ENCODE data around the gene NCK1. TPM values are rescaled to one million over a fixed set of nuclear protein-coding genes. Genes with fewer than 3 reads are reported as not detected.

NCK1 gene
- total and polyA plus RNA-seq, 2 donors (not counting 1 experiment from before 2014, with no cell fraction given), result 59.5 to 62.7 TPM

GRCh38 chr3:136903899-136904298, 41.9 kb downstream of the NCK1 start:
- no peak overlapping the region for H3K4me2 ChIP-seq (ENCODE audit: extremely low read depth, insufficient read depth, low read length)
- no peak overlapping the region for H2AFZ ChIP-seq (ENCODE audit: low read length)
- DNase-seq (ENCODE audit: low read depth in 2 of 2), result no peak

DNA sequence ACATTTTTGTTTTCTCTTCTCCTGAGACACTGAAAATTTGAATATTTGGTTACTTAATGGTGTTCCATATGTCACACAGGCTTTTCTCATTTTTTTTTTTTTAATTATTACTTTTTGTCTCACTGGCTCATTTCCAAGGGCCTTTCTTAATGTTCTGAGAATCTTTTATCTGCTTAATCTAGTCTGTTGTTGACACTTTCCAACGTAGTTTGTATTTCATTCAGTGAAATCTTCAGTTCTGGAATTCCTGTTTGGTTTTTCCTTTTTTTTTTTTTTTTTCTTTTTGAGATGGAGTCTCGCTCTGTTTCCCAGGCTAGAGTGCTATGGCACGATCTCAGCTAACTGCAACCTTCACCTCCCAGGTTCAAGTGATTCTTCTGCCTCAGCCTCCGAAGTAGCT, 42.7 kb downstream of the NCK1 start:
- Histone ChIP-seq H3K36me3 (ENCODE audit: control insufficient read depth, insufficient read depth, low read length) (no peaks in the 10 kb centered on the region), H3K9me3 (ENCODE audit: control insufficient read depth, insufficient read depth, low read depth, low read length) (no peaks in the 10 kb centered on the region), H3K4me2 (ENCODE audit: extremely low read depth, insufficient read depth, low read length) (no peak overlapping the region), H3K27me3 (ENCODE audit: control insufficient read depth, insufficient read depth, low read length) (no peaks in the 10 kb centered on the region), H3K4me3 (replicated peaks in 1 of 4; ENCODE audit: control extremely low read depth in 1 of 4, insufficient read depth in 1 of 4, low read depth in 3 of 4, low read length in 4 of 4) (no peak overlapping the region), H3K27ac (ENCODE audit: insufficient read depth, low read length) (no peak overlapping the region), H3K79me2 (ENCODE audit: control insufficient read depth, insufficient read depth, low read length) (peaks cover 75% of the 10 kb centered on the region), H4K20me1 (ENCODE audit: control insufficient read depth, extremely low read depth, insufficient read depth, low read length) (no peaks in the 10 kb centered on the region), H3K9ac (ENCODE audit: insufficient read depth, low read length) (no peak overlapping the region), H3K4me1 (ENCODE audit: control insufficient read depth, extremely low read depth, insufficient read depth, low read length) (no peaks in the 10 kb centered on the region), H2AFZ (ENCODE audit: low read length) (no peak overlapping the region)
- no peak for DNase-seq (ENCODE audit: low read depth in 2 of 2)
- TF ChIP-seq CTCF (conservative IDR thresholded peaks at IDR 0.05 in 1 of 2, IDR thresholded peaks at IDR 0.05 in 1 of 2; ENCODE audit: low read depth in 1 of 2, low read length in 2 of 2) (no peak), EZH2 (IDR thresholded peaks at IDR 0.05; ENCODE audit: low read length, missing control alignments) (no peak)

More at GRCh38 chr3:136903899-136904298, 41.9 kb downstream of the NCK1 start:
- no peaks in the 10 kb centered on the region for H3K36me3 ChIP-seq (ENCODE audit: control insufficient read depth, insufficient read depth, low read length)
- H3K9ac ChIP-seq (ENCODE audit: insufficient read depth, low read length), result no peak overlapping the region
- peaks cover 73% of the 10 kb centered on the region for H3K79me2 ChIP-seq (ENCODE audit: control insufficient read depth, insufficient read depth, low read length)
- H3K4me1 ChIP-seq (ENCODE audit: control insufficient read depth, extremely low read depth, insufficient read depth, low read length), result no peaks in the 10 kb centered on the region
- no peaks in the 10 kb centered on the region for H3K27me3 ChIP-seq (ENCODE audit: control insufficient read depth, insufficient read depth, low read length)
- no peaks in the 10 kb centered on the region for H3K9me3 ChIP-seq (ENCODE audit: control insufficient read depth, insufficient read depth, low read depth, low read length)
- no peak overlapping the region for H3K4me3 ChIP-seq (replicated peaks in 1 of 4; ENCODE audit: control extremely low read depth in 1 of 4, insufficient read depth in 1 of 4, low read depth in 3 of 4, low read length in 4 of 4)
- H3K27ac ChIP-seq (ENCODE audit: insufficient read depth, low read length), result no peak overlapping the region
- TF ChIP-seq EZH2 (IDR thresholded peaks at IDR 0.05; ENCODE audit: low read length, missing control alignments) (no peak), CTCF (conservative IDR thresholded peaks at IDR 0.05 in 1 of 2, IDR thresholded peaks at IDR 0.05 in 1 of 2; ENCODE audit: low read depth in 1 of 2, low read length in 2 of 2) (no peak)
- H4K20me1 ChIP-seq (ENCODE audit: control insufficient read depth, extremely low read depth, insufficient read depth, low read length), result no peaks in the 10 kb centered on the region

GRCh38 chr3:136905549-136905948, 43.5 kb downstream of the NCK1 start:
- Histone ChIP-seq H3K9me3 (ENCODE audit: control insufficient read depth, insufficient read depth, low read depth, low read length) (no peaks in the 10 kb centered on the region), H3K9ac (ENCODE audit: insufficient read depth, low read length) (no peak overlapping the region), H4K20me1 (ENCODE audit: control insufficient read depth, extremely low read depth, insufficient read depth, low read length) (no peaks in the 10 kb centered on the region), H3K36me3 (ENCODE audit: control insufficient read depth, insufficient read depth, low read length) (no peaks in the 10 kb centered on the region), H3K4me1 (ENCODE audit: control insufficient read depth, extremely low read depth, insufficient read depth, low read length) (no peaks in the 10 kb centered on the region), H3K27me3 (ENCODE audit: control insufficient read depth, insufficient read depth, low read length) (no peaks in the 10 kb centered on the region), H2AFZ (ENCODE audit: low read length) (no peak overlapping the region), H3K27ac (ENCODE audit: insufficient read depth, low read length) (no peak overlapping the region), H3K4me2 (ENCODE audit: extremely low read depth, insufficient read depth, low read length) (no peak overlapping the region), H3K79me2 (ENCODE audit: control insufficient read depth, insufficient read depth, low read length) (peaks cover 68% of the 10 kb centered on the region), H3K4me3 (replicated peaks in 1 of 4; ENCODE audit: control extremely low read depth in 1 of 4, insufficient read depth in 1 of 4, low read depth in 3 of 4, low read length in 4 of 4) (no peak overlapping the region)
- TF ChIP-seq CTCF (conservative IDR thresholded peaks at IDR 0.05 in 1 of 2, IDR thresholded peaks at IDR 0.05 in 1 of 2; ENCODE audit: low read depth in 1 of 2, low read length in 2 of 2) (no peak), EZH2 (IDR thresholded peaks at IDR 0.05; ENCODE audit: low read length, missing control alignments) (no peak)
- DNase-seq (ENCODE audit: low read depth in 2 of 2), result no peak

Measured in fibroblast of lung (primary cell).